GM12873 (cell line): ENCODE measurements around the gene GPATCH1.

Experiments
- TF ChIP-seq, protein P1 (sequence below): IDR thresholded peaks from 2 replicates; pipeline ENCODE4 v1.5.1; 2012; ENCODE audit warnings: low read depth, mild to moderate bottlenecking, moderate library complexity, low read length, control low read depth; ENCODE audit not compliant: insufficient read depth; ENCODE audit errors: missing control alignments

Gene GPATCH1

GRCh38 chr19:33071887-33072286 is 9.1 kb upstream of the GPATCH1 start:
- TF ChIP-seq, protein P1, sequence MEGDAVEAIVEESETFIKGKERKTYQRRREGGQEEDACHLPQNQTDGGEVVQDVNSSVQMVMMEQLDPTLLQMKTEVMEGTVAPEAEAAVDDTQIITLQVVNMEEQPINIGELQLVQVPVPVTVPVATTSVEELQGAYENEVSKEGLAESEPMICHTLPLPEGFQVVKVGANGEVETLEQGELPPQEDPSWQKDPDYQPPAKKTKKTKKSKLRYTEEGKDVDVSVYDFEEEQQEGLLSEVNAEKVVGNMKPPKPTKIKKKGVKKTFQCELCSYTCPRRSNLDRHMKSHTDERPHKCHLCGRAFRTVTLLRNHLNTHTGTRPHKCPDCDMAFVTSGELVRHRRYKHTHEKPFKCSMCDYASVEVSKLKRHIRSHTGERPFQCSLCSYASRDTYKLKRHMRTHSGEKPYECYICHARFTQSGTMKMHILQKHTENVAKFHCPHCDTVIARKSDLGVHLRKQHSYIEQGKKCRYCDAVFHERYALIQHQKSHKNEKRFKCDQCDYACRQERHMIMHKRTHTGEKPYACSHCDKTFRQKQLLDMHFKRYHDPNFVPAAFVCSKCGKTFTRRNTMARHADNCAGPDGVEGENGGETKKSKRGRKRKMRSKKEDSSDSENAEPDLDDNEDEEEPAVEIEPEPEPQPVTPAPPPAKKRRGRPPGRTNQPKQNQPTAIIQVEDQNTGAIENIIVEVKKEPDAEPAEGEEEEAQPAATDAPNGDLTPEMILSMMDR, result no peak

DNA sequence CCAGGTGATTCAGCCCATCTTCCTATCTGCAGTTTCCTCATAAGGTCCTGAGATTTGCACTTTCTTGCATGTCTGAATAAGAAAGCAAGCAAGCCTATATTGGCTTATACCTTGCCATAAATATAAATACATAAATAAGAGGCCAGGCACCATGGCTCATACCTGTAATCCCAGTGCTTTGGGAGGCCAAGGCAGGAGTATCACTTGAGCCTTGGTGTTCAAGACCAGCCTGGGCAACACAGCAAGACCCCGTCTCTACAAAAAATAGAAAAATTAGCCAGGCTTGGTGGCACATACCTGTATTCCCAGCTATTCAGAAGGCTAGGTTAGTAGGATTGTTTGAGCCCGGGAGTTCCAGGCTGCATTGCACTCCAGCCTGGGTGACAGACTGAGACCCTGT is 5.5 kb upstream of the GPATCH1 start:
- TF ChIP-seq, protein P1, result no peak

GRCh38 chr19:33085570-33086128 is 4.7 kb downstream of the GPATCH1 start:
- TF ChIP-seq, protein P1, result no peak

GRCh38 chr19:33086955-33087354 is 6.0 kb downstream of the GPATCH1 start:
- TF ChIP-seq, protein P1, result no peak

DNA sequence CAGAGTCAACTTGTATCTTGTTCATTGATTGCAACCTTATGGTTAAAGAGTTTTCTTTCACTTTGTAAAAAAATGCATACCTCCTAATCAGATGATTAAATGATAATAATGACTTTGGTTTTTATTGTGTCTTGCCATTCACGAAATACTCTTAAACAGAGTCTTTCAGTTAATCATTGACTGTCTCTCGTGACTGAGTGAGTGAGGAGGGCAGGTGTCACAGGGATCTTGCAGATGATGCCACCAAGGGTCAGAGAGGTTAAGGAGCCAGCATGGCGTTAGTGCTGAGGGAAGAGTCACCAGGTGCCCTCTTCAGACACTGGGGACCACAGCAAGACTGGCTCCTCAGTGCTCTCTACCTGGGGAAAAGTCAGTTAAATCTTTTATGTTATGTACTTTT is 8.0 kb downstream of the GPATCH1 start:
- TF ChIP-seq, protein P1, result no peak

- TF ChIP-seq, protein P1, result no peak
Observed at GRCh38 chr19:33090179-33090578, 9.2 kb downstream of the GPATCH1 start.

GRCh38 chr19:33093420-33094210 is 12.6 kb downstream of the GPATCH1 start:
- TF ChIP-seq, protein P1, result no peak
